Measurements from ENCODE around the gene NRBP1.

The NRBP1 gene
- 142 to 149 reads per million in 2 experiments for total RNA-seq

GRCh38 chr2:27428213-27428977 lies at the start of gene NRBP1:
NRBP1 (plus strand) TSS chr2:27428631; CDS start chr2:27433274, 4,643 bp downstream.
- peak; percentile 85 for DNase-seq (ENCODE audit: low read depth)

- no peak for DNase-seq (ENCODE audit: low read depth)
Observed at GRCh38 chr2:27378809-27379290, 49.6 kb upstream of the NRBP1 start.

- no peak for DNase-seq (ENCODE audit: low read depth)
Observed at GRCh38 chr2:27379383-27379835, 49.0 kb upstream of the NRBP1 start.

GRCh38 chr2:27379836-27380625 lies 48.4 kb upstream of the NRBP1 start:
- DNase-seq (ENCODE audit: low read depth): peak; percentile 21

GRCh38 chr2:27380626-27381545 lies 47.5 kb upstream of the NRBP1 start, which contains the start of gene ZNF513:
ZNF513 (minus strand) TSS chr2:27380734; CDS start chr2:27380526, 208 bp downstream.
- DNase-seq (ENCODE audit: low read depth): peak; percentile 78

GRCh38 chr2:27381577-27382181 lies 46.8 kb upstream of the NRBP1 start:
- no peak for DNase-seq (ENCODE audit: low read depth)

- DNase-seq (ENCODE audit: low read depth): no peak
Observed at GRCh38 chr2:27390822-27391679, 37.4 kb upstream of the NRBP1 start.

GRCh38 chr2:27393225-27393624 lies 35.2 kb upstream of the NRBP1 start:
- DNase-seq (ENCODE audit: low read depth): no peak

GRCh38 chr2:27398962-27399361 lies 29.5 kb upstream of the NRBP1 start:
- DNase-seq (ENCODE audit: low read depth): no peak

GRCh38 chr2:27400348-27401135 lies 27.9 kb upstream of the NRBP1 start:
- no peak for DNase-seq (ENCODE audit: low read depth)

GRCh38 chr2:27407798-27408491 lies 20.5 kb upstream of the NRBP1 start:
- no peak for DNase-seq (ENCODE audit: low read depth)

- no peak for DNase-seq (ENCODE audit: low read depth)
Observed at GRCh38 chr2:27408601-27409320, 19.7 kb upstream of the NRBP1 start.

- DNase-seq (ENCODE audit: low read depth): peak; percentile 94
Observed at GRCh38 chr2:27409321-27410073, 18.9 kb upstream of the NRBP1 start, which contains the start of gene PPM1G. PPM1G (minus strand) TSS chr2:27409591; CDS start chr2:27409422, 169 bp downstream.

GRCh38 chr2:27412419-27413152 lies 15.8 kb upstream of the NRBP1 start:
- DNase-seq (ENCODE audit: low read depth): no peak

GRCh38 chr2:27416151-27416550 lies 12.3 kb upstream of the NRBP1 start:
- no peak for DNase-seq (ENCODE audit: low read depth)

- no peak for DNase-seq (ENCODE audit: low read depth)
Observed at GRCh38 chr2:27420996-27421395, 7.4 kb upstream of the NRBP1 start.
